ENCODE measurements around the gene ZNF543.
"Not testable (repeated sequence)": the region's sequence is repeated elsewhere in the genome, so short reads cannot be mapped to it uniquely, and the experiment has no call there.

Gene ZNF543

DNA sequence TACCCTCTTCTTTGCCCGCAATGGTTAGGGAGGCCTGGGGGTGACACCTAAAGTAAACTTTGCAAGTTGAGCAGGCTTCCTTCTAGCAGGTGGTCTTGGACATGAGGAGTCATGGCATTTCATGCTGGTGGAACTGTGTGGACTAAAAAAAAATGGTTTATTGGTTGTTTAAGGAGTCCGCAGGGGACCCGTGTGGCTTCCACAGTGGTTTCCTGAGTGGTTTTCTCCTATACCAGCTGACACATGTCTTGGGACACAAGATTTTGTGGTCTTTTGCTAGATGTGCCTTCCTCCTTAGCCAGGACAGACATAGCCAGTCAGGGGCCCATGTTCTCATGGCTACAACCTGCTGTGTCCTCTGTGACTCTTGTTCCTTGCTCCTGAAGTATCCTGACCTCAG lies 1.5 kb downstream of the ZNF543 start:
- DNase-seq = no peak

DNA sequence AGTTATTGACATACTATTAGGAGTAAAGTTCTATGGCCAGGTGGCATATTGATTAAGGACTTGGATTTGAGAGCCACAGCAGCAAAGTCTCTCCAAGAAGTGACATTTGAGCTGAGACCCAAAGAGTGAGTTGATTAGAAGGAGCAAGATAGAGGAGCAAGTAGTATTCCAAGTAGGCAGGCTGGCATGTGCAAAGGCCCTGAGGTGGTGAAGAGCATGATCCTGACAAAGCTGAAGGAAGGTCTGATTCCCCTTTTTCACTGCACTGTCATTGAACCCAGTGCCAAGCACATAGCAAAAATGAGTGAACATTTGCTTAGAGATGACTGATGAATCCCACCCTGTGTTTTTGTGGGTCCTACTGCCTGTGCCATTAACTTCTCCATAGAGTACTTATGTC lies 4.7 kb downstream of the ZNF543 start:
- no peak for DNase-seq

- no peak for DNase-seq
Observed at GRCh38 chr19:57327993-57328392, 7.7 kb downstream of the ZNF543 start.

- no peak for DNase-seq
Observed at GRCh38 chr19:57334191-57334590, 13.9 kb downstream of the ZNF543 start.

GRCh38 chr19:57338877-57339276 lies 18.6 kb downstream of the ZNF543 start:
- no peak for DNase-seq

DNA sequence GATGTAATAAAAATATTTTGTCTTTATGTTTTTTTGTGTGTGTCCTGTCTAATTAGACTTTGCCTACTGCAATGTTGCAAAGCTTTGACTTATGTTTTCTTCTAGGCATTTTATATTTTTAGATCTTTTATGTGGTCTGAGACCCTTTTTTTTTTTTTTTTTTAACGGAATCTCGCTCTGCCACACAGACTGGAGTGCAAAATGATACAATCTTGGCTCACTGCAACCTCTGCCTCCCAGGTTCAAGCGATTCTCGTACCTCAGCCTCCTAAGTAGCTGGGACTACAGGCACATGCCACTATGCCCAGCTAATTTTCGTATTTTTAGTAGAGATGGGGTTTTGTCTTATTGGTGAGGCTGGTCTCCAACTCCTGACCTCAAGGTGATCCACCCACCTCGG lies 22.3 kb downstream of the ZNF543 start:
- no peak for DNase-seq

DNA sequence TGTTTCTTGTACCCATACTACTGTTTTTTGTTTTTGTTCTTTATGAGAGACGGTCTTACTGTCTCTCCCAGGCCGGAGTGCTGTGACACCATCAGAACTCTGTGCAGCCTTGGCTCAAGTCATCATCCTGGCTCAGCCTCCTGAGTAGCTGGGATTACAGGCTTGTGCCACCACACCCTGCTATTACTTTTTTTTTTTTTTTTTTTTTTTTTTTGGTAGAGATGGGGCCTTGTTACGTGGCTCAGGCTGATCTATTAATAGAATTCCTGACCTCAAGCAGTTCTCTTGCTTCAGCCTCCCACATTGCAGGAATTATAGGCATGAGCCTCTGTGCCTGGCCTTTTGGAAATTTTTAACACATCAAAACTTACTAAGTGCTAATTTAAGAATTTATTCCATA lies 27.9 kb downstream of the ZNF543 start:
- DNase-seq = no peak

DNA sequence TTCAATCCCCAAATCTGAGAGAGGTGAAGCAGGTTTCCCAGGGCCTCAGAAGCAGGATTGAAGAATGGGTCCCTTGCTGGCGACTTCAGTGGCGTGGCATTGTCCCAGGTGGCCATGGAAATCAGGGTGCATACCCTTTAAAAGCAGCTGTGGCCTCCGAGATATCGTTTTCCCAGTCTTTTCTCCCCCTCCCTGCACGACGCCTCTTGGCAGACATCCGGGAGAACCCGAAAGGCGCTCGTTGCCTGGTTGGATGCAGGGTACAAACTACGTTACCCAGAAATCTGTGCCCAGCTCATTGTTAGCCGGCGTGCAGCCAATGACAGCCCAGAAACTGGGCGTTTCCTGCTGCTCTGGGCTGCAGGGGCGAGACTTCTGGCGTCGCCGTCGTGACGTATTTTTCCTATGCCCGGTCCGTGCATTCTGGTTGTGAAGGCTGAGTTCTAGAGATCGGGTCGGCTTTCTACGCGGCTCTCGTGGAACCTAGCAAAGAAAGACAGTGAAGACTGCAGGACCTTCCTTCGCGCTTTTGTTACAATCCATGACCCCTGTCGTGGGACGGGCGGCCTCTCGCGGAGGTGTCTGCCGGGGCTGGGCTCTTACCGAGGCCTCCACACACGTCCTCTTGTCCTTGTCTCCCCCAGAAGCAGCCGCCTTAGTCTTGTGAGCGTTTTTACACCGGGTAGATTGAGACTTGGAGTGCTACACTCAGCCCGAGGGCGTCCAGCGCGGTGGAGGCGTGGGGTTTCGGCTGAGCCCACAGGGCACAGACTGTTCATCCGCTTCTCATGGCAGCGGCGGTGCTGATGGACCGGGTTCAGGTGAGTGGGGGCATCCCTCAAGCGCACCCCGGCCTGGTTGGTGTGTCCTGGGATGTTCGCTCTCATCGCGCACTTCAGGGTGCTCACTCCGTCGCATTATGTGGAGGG lies 30.9 kb downstream of the ZNF543 start, which contains the start of gene ZNF304:
TSS of gene ZNF304 (plus strand) at position 395 of the 929 bp plus-strand sequence. CDS start at position 789, 394 bp downstream.
- peak; percentile 74 for DNase-seq

DNA sequence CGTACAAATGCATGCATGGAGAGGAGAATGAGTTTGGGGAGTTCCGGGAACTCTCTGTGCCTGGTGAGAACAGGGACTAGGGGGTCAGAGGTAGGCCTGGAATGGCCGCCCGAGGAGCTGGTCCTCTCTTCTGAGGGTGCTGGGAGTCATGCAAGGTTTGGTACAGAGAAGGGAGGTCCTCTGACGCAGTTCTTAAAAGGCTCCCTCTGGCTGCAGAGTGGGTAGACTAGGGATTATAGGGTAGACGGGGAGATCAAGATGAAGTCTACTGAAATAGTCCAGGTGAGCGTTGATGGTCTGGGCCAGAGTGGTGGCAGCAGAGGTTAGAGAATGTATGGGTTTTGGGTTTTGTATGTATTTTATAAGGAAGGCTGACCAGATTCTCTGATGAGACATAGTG lies 31.6 kb downstream of the ZNF543 start:
- no peak for DNase-seq

DNA sequence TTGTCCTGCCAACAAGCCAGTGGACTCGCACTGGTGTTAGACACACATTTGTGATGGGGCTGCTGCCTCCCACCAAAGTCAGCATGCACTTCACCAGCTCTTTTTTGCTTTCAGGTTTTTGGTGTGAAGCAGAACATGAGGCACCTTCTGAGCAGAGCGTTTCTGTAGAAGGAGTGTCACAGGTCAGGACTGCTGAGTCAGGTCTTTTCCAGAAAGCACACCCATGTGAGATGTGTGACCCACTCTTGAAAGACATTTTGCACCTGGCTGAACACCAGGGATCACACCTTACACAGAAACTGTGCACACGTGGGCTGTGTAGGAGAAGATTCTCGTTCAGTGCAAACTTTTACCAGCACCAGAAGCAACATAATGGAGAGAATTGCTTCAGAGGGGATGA lies 35.6 kb downstream of the ZNF543 start:
- DNase-seq = no peak

DNA sequence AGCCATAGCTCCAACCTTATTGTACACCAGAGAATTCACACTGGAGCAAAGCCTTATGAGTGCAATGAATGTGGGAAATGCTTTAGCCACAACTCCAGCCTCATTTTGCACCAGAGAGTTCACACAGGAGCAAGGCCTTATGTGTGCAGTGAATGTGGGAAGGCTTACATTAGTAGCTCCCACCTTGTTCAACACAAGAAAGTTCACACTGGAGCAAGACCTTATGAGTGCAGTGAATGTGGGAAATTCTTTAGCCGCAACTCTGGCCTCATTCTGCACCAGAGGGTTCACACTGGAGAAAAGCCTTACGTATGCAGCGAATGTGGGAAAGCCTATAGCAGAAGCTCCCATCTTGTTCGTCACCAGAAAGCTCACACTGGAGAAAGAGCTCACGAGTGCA lies 37.1 kb downstream of the ZNF543 start:
- DNase-seq = no peak

GRCh38 chr19:57359300-57359699 lies 39.0 kb downstream of the ZNF543 start:
- DNase-seq = no peak

DNA sequence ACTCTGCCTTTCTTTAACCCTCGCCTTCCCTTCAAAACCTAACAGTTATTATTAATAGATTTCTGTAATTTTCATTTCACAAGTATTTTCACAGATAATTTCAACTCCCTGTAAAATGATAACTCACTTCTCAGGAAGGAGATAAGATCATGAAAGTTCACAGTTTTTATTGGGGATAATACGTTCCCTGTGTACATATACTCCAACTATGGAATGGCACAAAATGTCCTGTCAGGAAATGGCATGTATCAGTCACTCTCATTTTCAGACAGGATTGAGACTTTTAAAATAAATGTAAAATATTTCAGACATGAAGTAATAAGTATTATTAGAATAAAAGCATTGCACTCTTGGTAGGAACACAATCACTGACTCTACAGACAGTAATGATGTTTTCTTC lies 42.1 kb downstream of the ZNF543 start:
- DNase-seq = no peak

GRCh38 chr19:57362997-57363687 lies 42.9 kb downstream of the ZNF543 start, which contains the start of the genes TRAPPC2B and ZNF547:
TRAPPC2B (plus strand) TSS chr19:57363551; CDS start chr19:57364834, 1,283 bp downstream.
ZNF547 (plus strand) TSS chr19:57363551; CDS start chr19:57368556, 5,005 bp downstream.
- peak; percentile 97 for DNase-seq

- no peak for DNase-seq
Observed at GRCh38 chr19:57363688-57364181, 43.5 kb downstream of the ZNF543 start.

DNA sequence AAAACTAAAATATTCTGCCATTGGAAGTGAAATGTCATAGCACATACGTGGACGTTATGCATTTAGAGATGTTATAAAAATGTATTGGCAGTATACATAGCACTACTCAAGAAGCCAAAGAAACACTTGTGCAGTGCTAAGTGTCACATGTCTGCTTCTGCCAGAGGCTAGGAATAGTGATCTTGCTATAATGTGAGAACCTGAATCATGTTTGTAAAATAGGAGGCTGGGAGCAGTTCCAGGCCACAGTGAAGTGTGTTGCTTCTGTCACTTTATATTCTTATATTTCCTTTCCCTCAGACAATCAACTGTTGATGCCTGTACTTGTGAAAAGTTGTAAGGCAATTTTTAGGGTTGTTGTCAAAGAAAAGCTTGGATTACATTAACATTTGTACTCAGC lies 46.5 kb downstream of the ZNF543 start:
- DNase-seq = no peak

GRCh38 chr19:57374179-57374578 lies 53.9 kb downstream of the ZNF543 start:
- no peak for DNase-seq

GRCh38 chr19:57374647-57375046 lies 54.4 kb downstream of the ZNF543 start:
- DNase-seq = not testable (repeated sequence)

GRCh38 chr19:57376151-57376550 lies 55.9 kb downstream of the ZNF543 start:
- no peak for DNase-seq

- DNase-seq = no peak
Observed at GRCh38 chr19:57377498-57378146, 57.4 kb downstream of the ZNF543 start.

Measured in stimulated activated CD4-positive, alpha-beta T cell treated with anti-CD3 and anti-CD28 coated beads, Interleukin-12 subunit alpha, Interleukin-12 subunit beta, amount 100 ng/mL, for 4 hours (primary cell).